H1 (cell line): ENCODE measurements around the gene PXK. TPM values are rescaled to one million over a fixed set of nuclear protein-coding genes. Genes with fewer than 3 reads are reported as not detected.

Experiments used
- CHD7 ChIP-seq: fragments of 300-600 bp; sonication (generic); IDR thresholded peaks from 2 replicates; pipeline ENCODE4 v1.7.1; 2012; ENCODE audit warnings: low read length, moderate library complexity, mild to moderate bottlenecking, inconsistent platforms; ENCODE audit not compliant: insufficient replicate concordance
- CTBP2 ChIP-seq: IDR thresholded peaks from 2 replicates; pipeline ENCODE4 v1.7.0; 2011; ENCODE audit warnings: borderline replicate concordance, mild to moderate bottlenecking, moderate library complexity, mixed read lengths, low read length; ENCODE audit not compliant: insufficient read depth, insufficient read length
- EP300 ChIP-seq, 2 experiments: IDR thresholded peaks; 1 replicate in 1 of 2; 2 replicates in 1 of 2; pipeline ENCODE4 v1.6.1; 2011 to 2012; ENCODE audit warnings: low read depth in 2 of 2, low read length in 2 of 2, mild to moderate bottlenecking in 2 of 2, borderline replicate concordance in 1 of 2, inconsistent platforms in 1 of 2, moderate library complexity in 1 of 2
- GABPA ChIP-seq: IDR thresholded peaks from 2 replicates; pipeline ENCODE4 v1.6.1; 2011; ENCODE audit warnings: mild to moderate bottlenecking, low read length, moderate library complexity, borderline replicate concordance; ENCODE audit not compliant: insufficient read depth
- KDM1A ChIP-seq: fragments of 200-600, 300-600 bp; sonication (generic); IDR thresholded peaks from 2 replicates; pipeline ENCODE4 v1.7.1; 2016; ENCODE audit warnings: mild to moderate bottlenecking, low read length, borderline replicate concordance
- POLR2AphosphoS5 ChIP-seq: IDR thresholded peaks from 2 replicates; pipeline ENCODE4 v1.6.1; 2011; ENCODE audit warnings: low read depth, low read length
- RNF2 ChIP-seq: fragments of 200-900, 300-1000 bp; sonication (generic); IDR thresholded peaks from 2 replicates; pipeline ENCODE4 v1.7.1; 2016; ENCODE audit warnings: borderline replicate concordance, low read depth, mild to moderate bottlenecking, antibody characterized with exemption, low read length; ENCODE audit not compliant: poor library complexity, severe bottlenecking; ENCODE audit errors: missing control alignments
- SUZ12 ChIP-seq: fragments of 200-600 bp; sonication (generic); IDR thresholded peaks from 2 replicates; pipeline ENCODE4 v1.6.1; 2012; ENCODE audit warnings: mild to moderate bottlenecking, inconsistent platforms, low read length, moderate library complexity, mixed read lengths
- TAF1 ChIP-seq: IDR thresholded peaks from 2 replicates; pipeline ENCODE4 v1.6.1; 2011; ENCODE audit warnings: mild to moderate bottlenecking, low read depth, low read length
- TCF12 ChIP-seq: IDR thresholded peaks from 2 replicates; pipeline ENCODE4 v1.6.1; 2011; ENCODE audit warnings: low read depth, mild to moderate bottlenecking, low read length
- YY1 ChIP-seq: IDR thresholded peaks from 2 replicates; pipeline ENCODE4 v1.6.1; 2011; ENCODE audit warnings: low read depth, mild to moderate bottlenecking, low read length
- polyA plus RNA-seq, 7 experiments: library from polyadenylated mRNA; depleted of rRNA in 3 of 7; stranded (reverse) in 5 of 7; unstranded in 2 of 7; fragments of >200 nt in 5 of 7; fragments of 200-250 nt in 2 of 7; gene quantifications; 1 replicate in 5 of 7; 2 replicates in 1 of 7; 4 replicates in 1 of 7; pipeline versions ENCODE4 v1.2.1 to v1.2.3, GENCODE V29; 2011 to 2013; ENCODE audit warnings: missing spikeins in 2 of 7, mixed read lengths in 2 of 7
- total RNA-seq: library from RNA; stranded (reverse); fragmentation: NEBNext Ultra II Directional; extraction: Animal tissue kit (Norgen Biotek cat#: 25700); gene quantifications from 2 replicates; pipeline ENCODE4 v1.2.1, GENCODE V29; 2021

The PXK gene
- total and polyA plus RNA-seq, 2 of the 8 experiments (the other 6 are each of a cell fraction or from before 2014, with no cell fraction given): 3.5 to 7.1 TPM

- TF ChIP-seq CTBP2 (no peak), TAF1 (0 out of 2 replicates have a peak, but pooled peaks have one; percentile 45), GABPA (no peak), SUZ12 (no peak), EP300 (IDR thresholded peaks at IDR 0.05; ENCODE audit: borderline replicate concordance in 1 of 2, low read depth in 2 of 2, low read length in 2 of 2) (peak in 1 of 2 experiments; percentile 80; a peak in 1 of 3 replicates), KDM1A (no peak), CHD7 (no peak), YY1 (peak; percentile 61; the same call in 1 of the 2 replicates), RNF2 (no peak), POLR2AphosphoS5 (peak; percentile 23; the same call in 1 of the 2 replicates), TCF12 (peak; percentile 86; the same call in 1 of the 2 replicates)
Observed at GRCh38 chr3:58434990-58435389, 102.3 kb downstream of the PXK start (continued).
